SU-DHL-6 (cell line): ENCODE data around the gene PTPN6.

ENCODE experiments used
- H2AFZ ChIP-seq: fragments of 200-600 bp; sonication (generic); 2 replicates; pipeline ENCODE4 v1.6.1; 2014; ENCODE audit warnings: low read depth, mild to moderate bottlenecking, moderate library complexity, mixed read lengths, antibody characterized with exemption, low read length; ENCODE audit not compliant: severe bottlenecking
- H3F3A ChIP-seq: fragments of 200-600 bp; shearing (Covaris generic); 2 replicates; pipeline ENCODE4 v1.6.0; 2016; ENCODE audit warnings: antibody characterized with exemption, mild to moderate bottlenecking; ENCODE audit not compliant: insufficient read depth
- H3K27ac ChIP-seq: fragments of 200-600 bp; sonication (generic); 2 replicates; pipeline ENCODE4 v1.5.1; 2016; ENCODE audit warnings: low read depth, mild to moderate bottlenecking, low read length, moderate library complexity, mixed read lengths
- H3K27me3 ChIP-seq: fragments of 200-600 bp; sonication (generic), shearing (Covaris generic); 2 replicates; pipeline ENCODE4 v1.6.0; 2014; ENCODE audit warnings: mild to moderate bottlenecking, low read length
- H3K36me3 ChIP-seq: fragments of 200-600 bp; sonication (generic); 2 replicates; pipeline ENCODE4 v1.6.1; 2014; ENCODE audit warnings: mild to moderate bottlenecking, low read length, mixed read lengths
- H3K4me2 ChIP-seq: fragments of 300-600, 200-600 bp; shearing (Covaris generic), sonication (generic); 2 replicates; pipeline ENCODE4 v1.6.0; 2014; ENCODE audit warnings: low read length, low read depth, mild to moderate bottlenecking; ENCODE audit not compliant: poor library complexity, severe bottlenecking
- H3K4me3 ChIP-seq: fragments of 200-600 bp; sonication (generic); 2 replicates; pipeline ENCODE4 v1.5.1; 2014; ENCODE audit warnings: antibody characterized with exemption, low read length, mild to moderate bottlenecking, mixed read lengths; ENCODE audit not compliant: insufficient read depth, poor library complexity, severe bottlenecking
- H3K79me2 ChIP-seq: fragments of 200-600 bp; sonication (generic); 2 replicates; pipeline ENCODE4 v1.6.1; 2014; ENCODE audit warnings: mild to moderate bottlenecking, low read length, moderate library complexity; ENCODE audit not compliant: insufficient read depth
- H3K9ac ChIP-seq: fragments of 200-600 bp; sonication (generic); 2 replicates; pipeline ENCODE4 v1.7.0; 2014; ENCODE audit warnings: mild to moderate bottlenecking, low read length
- H3K9me2 ChIP-seq: fragments of 200-600 bp; sonication (generic); replicated peaks from 2 replicates; pipeline ENCODE4 v1.6.1; 2014; ENCODE audit warnings: low read length; ENCODE audit not compliant: insufficient read depth
- H3K9me3 ChIP-seq: fragments of 200-600 bp; sonication (generic); 2 replicates; pipeline ENCODE4 v1.6.1; 2014; ENCODE audit warnings: low read length, mixed read lengths; ENCODE audit not compliant: insufficient read depth
- H4K20me1 ChIP-seq: fragments of 200-600 bp; sonication (generic); 2 replicates; pipeline ENCODE4 v1.6.1; 2014; ENCODE audit warnings: low read depth, mild to moderate bottlenecking, antibody characterized with exemption, low read length, moderate library complexity, mixed read lengths
- CTCF ChIP-seq: fragments of 200-600 bp; sonication (generic); IDR thresholded peaks from one replicate; pipeline ENCODE4 v1.5.1; 2017; ENCODE audit warnings: antibody characterized with exemption, mild to moderate bottlenecking, low read length, moderate library complexity; ENCODE audit not compliant: insufficient read depth, poor library complexity, severe bottlenecking
- EZH2phosphoT487 ChIP-seq: fragments of 200-600 bp; sonication (generic), shearing (Covaris generic); conservative IDR thresholded peaks from 2 replicates; pipeline ENCODE4 v1.6.1; 2018; ENCODE audit warnings: mild to moderate bottlenecking, antibody characterized with exemption, low read length, moderate library complexity, mixed read lengths

PTPN6 gene

GRCh38 chr12:7008864-7009263, 57.7 kb downstream of the PTPN6 start:
- Histone ChIP-seq H3K4me3 (no peak overlapping the region), H3K79me2 (peaks cover 11% of the 10 kb centered on the region; the same call in 1 of the 2 replicates)

DNA sequence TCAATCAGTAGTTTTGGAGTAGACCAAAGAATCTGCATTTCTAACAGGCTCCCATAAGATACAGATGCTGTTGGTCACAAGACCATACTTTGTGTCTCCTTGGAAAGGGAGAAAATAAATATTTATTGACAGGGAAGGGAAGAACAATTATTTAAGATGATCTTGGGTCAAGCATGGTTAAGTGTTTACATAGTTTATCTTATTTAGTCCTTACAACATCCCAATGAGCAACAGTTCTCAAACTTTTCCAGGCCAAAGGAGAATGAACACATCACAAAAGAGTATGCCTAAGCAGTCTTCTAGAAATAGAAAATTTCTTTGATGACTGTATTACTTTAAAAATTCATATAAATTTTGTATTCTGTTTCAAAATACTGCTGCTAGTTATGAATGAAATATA, 58.4 kb downstream of the PTPN6 start:
- Histone ChIP-seq H2AFZ (no peak overlapping the region), H3K9me3 (no peaks in the 10 kb centered on the region), H3F3A (no peaks in the 10 kb centered on the region; the same call in 1 of the 2 replicates), H3K4me3 (no peak overlapping the region), H3K27me3 (no peaks in the 10 kb centered on the region), H3K27ac (no peak overlapping the region), H3K9me2 (no peaks in the 10 kb centered on the region), H3K79me2 (peaks cover 11% of the 10 kb centered on the region; the same call in 1 of the 2 replicates), H3K4me2 (no peak overlapping the region), H4K20me1 (no peaks in the 10 kb centered on the region), H3K36me3 (no peaks in the 10 kb centered on the region), H3K9ac (no peak overlapping the region)
- TF ChIP-seq CTCF (no peak), EZH2phosphoT487 (no peak)

More at GRCh38 chr12:7008864-7009263, 57.7 kb downstream of the PTPN6 start:
- TF ChIP-seq CTCF (no peak), EZH2phosphoT487 (no peak)
- no peaks in the 10 kb centered on the region for H3K9me3 ChIP-seq
- H4K20me1 ChIP-seq, result no peaks in the 10 kb centered on the region
- no peaks in the 10 kb centered on the region; the same call in 1 of the 2 replicates for H3F3A ChIP-seq
- no peaks in the 10 kb centered on the region for H3K27me3 ChIP-seq
- H3K36me3 ChIP-seq, result no peaks in the 10 kb centered on the region
- H3K4me2 ChIP-seq, result no peak overlapping the region
- no peak overlapping the region for H3K27ac ChIP-seq
- no peaks in the 10 kb centered on the region for H3K9me2 ChIP-seq
- H3K9ac ChIP-seq, result no peak overlapping the region
- no peak overlapping the region for H2AFZ ChIP-seq
